Measurements from ENCODE around the gene TSPAN2.

Gene TSPAN2
- total RNA-seq = 4.7 to 9.1 (median 7.7) reads per million in 4 donors

DNA sequence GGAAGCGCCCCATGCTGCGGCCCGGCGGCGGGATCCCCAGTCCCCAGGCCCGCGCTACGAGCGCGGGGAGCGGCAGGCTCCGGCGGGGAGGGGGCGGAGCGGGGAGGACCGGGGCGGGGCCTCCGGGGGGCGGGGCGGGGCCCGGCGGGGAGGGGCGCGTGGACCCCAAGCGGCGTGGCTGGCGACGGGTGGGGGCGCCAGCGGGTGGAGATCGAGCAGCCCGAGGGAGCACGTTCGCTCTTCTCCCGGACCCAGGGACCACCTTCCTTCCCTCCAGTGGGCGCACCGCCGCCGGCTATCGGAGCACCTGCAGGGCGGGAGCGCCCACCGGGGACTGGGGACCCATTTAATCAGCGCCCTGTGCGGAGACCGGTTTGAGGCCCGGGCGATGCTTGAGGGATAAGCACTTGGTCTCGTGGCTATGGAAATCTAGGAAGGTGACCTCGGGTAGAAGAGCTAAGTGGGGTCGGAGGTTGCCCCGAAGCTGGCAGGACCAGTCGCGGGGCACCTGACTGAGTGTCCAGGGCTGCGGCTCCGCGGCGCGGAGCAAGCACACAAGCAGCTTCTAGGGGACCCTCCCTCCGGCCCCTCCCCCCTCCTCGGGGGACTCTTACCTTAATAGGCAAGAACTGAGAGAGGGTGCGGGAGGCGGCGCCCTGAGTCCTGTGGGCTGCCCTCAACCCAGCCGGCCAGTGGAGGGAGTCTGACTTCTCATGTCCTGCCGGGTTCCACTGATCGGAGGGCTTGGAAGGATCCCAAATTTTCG lies at the start of gene TSPAN2:
Gene TSPAN2 (minus strand): TSS at position 84 of the 766 bp plus-strand sequence. CDS start 71 bp downstream, at position 13.
- DNase-seq = peak; percentile 8 to 70 (median 52)

DNA sequence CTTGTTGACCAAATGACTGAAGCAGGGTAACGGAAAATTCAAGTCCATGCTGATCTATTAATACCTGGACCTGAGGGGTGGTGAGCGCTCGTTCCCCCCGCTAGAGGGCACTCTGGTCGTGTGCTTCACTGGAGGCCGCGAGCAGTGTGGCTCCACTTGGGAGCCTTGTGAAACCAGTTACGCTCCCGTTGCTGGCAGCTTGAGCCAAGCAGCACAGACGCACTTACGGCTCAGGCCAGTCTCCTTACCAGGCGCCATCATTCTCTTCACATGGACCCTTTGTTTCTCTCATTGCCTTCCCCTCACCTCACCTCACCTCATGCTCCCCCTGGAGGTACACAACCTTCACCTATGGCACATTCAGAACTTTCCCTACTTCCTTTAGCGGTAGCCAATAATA lies 49.7 kb upstream of the TSPAN2 start:
- peak; percentile 16 to 57 (median 32) for DNase-seq

DNA sequence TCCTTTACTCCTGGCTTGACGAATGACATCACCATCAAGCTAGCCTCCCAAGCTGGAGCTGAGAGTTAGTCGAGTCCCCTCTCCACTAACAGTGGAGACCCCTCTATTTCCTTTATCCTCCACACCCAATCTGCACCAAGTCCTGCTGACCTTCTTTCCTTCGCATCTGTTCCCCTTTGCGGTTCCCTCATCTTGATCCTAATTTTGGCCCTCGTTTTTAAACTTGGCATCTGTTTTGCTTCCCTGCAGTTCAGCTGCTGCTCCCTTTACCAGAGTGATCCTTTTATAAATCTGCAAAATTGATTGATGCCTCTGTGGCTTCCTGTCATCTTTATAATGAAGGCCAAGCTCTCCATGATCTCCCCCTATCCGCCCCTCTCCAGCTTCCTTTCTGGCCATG lies 49.0 kb upstream of the TSPAN2 start:
- DNase-seq = no peak

DNA sequence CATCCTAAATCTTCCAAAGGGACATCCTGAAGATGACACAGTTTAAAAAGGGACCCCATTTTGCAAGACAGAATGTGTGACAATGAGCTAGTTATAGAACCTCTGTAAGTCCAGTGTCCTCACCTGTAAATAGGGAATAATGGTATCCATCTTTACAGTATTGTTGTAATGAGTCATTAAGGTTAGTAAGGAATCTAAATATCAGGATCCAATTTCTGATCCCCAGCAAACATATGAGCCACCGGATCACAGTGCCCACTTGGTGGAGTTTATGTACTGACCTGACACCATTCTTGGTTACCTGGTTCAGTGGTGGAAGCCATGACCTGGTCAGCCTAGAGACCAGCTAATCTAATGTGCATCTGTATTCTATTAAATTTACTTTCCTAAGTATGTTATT lies 47.9 kb upstream of the TSPAN2 start:
- DNase-seq = no peak

DNA sequence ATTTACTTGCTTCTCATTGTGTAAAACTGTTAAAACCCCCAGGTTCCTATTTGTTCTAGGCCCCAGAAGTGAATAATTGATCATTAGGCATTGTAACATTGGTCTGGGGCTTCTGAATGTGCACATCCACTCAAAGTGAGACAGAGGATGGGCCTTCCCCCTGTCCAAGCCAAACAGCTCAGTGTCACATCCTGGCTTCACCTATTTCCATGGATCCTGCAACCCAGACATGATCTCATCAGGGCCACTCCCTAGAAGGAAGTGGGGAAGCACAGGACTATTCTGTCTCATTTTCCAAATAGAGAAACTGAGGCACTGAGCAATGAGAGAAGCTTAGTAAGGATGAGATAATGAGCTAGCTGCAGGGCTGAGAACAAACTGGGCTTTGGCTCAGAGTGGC lies 47.4 kb upstream of the TSPAN2 start:
- DNase-seq = no peak

DNA sequence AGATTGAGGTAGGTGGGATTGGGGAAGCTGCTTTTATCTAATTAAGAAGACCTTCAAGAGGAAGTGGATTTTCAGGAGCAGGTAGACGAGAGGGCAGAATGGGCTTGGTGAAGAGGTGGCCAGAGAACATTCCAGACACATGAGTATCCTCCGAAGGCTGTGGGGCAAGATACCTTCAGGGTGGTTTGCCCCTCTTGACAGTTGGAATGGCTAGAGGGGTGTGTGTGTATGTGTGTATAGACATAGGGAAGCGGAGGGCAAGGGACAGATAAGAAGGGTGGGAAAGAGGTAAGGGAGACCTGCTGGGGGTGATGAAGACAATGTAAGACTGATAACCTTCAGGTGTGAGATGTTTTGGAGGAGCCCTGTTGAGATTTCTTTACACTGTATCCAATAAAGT lies 46.8 kb upstream of the TSPAN2 start:
- DNase-seq = no peak

DNA sequence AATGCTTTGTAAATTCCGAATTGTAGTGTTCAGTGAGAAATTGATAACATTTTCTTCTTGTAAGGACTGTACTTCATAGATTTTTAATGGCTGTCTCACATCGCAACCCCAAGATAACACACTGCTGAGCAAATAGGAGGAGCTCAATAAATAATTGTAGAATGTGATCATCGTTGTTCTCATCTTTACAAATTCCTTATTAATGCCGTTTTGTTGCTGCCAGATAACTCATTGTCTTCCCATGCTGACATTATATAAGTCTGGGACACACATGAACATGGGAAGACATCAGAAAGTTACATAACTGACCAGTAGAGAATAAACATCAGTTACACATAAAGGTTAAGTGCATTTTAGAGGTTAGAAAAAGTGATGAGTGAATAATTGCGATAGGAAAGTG lies 46.4 kb upstream of the TSPAN2 start:
- no peak for DNase-seq

DNA sequence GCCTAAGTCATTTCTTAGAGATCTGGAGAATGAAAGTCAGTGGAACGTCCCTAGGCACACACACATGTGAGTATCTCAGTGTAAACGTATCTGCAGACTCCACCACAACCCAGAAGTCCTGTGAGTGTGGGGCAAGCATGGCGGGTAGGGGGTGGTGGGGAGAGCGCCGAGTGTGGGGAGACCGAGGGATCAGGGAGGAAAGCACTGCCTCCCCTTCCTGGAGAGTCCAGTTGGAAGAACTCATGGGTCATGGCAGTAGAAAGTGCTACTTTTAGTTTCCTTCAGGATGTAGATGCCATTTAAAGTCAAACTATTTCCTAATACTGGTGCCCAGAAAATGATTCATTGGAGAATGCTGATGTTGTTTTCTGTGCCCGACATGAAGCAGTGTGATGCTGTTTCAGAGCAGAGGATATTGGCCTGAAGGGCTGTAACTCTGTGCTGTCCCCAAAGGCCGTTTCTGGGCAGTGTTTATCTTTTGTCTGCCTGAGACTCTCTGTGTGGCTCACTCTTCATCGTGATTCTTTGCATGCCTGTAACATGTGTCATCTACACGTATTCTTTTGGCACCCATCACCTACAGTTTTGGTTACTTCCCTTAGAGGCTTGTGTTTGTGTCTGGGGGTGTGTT lies 45.7 kb upstream of the TSPAN2 start:
- no peak for DNase-seq

DNA sequence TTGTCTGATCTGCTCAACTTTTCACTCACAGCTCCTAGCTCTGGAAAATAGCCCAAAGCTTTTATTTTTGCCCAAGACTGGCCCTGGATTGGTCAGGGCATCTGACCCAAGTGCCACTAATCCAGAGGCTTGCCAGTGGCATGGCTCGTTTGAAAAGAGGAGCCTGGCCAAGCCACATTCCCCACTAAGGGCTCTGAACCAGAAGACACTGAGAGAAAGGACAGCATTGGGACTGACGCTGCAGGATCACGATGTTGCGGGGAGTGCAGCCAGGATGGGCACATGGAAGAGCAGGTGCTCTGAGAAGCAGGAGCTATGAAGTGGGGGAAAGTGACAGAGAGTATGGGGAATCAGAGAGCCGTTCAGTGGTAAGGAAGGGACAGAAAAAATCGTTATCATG lies 44.9 kb upstream of the TSPAN2 start:
- DNase-seq = no peak

DNA sequence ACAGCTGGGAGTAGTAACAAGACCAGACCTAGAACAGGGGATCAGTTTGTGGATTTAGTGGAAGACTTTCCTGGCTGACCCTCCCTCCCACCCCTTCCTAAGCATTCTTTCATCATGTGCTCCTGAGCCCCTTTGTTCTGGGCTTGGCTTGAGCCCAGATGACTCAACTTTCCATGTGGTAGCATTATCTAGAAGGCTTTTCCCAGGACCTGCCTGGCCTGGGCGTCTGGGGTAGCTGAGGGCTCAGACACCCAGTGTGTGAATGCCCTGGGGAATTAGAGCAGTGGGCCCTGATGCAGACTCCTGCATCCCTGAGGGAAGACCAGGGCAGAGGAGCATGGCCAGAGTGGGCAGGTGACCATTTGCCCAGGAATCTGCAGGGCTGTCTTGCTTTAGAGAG lies 44.1 kb upstream of the TSPAN2 start:
- DNase-seq = no peak

DNA sequence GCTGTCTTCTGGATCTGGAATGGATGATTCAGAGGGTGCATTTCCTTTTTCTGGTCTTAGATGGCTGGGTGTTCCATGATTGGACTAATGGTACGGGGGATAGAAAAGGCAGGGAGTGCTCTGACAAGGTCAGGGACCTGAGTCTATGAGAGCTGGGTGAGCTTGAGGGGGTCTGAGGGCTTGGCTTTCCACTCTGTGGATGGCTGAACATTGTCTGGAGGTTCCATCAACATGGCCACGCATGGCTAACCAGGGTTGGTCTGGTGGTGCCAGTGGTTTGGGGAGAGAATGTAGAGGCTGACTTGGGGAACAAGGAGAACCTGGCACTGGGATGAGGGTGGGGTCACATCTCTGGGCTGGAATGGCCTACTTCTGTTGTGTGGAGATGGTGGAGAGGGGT lies 41.5 kb upstream of the TSPAN2 start:
- no peak for DNase-seq

DNA sequence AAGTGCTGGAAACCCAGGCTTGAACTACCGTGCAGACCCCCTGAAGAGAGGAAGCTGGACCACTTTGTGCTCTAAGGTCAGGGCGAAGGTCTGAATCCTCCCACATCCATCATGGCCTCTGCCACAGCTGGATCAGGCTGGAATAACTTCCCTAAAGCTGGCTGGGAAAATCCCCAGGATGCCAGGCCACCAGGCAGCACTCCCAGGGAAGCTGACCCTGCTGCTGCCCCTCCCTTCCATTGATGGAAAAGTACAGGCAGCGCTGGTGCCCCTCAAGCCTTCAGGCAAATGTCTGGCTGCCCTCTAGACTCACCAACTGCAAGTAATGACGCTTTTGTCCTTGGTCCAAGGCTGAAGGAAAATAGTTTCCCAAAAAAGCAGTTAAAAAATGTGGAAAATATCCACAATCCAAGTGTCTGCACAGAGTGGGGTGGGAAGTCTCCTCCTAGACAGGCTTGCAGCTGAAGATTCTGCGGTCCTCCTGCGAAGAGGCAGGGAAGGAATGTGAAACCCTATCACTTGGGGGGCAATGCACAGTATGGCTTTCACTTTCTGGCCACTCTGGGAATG lies 39.9 kb upstream of the TSPAN2 start:
- DNase-seq = no peak

DNA sequence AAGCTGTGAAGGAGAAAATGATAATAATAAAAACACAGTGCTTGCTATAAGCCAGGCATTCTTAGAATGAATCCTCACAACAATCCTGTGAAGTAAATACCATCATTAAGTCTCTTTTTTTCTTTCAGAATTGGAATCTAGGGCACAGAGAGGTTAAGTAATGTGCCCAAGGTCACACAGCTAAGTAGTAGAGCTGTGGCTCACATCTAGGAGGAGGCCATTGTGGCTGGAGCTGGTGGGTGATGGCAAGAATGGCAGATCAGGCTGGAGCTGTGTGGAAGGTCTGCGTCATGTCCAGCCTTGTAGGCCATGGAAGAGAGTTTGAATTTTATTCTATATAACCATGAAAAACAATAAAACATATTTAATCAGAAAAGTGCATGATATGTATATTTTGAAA lies 38.2 kb upstream of the TSPAN2 start:
- DNase-seq = no peak

DNA sequence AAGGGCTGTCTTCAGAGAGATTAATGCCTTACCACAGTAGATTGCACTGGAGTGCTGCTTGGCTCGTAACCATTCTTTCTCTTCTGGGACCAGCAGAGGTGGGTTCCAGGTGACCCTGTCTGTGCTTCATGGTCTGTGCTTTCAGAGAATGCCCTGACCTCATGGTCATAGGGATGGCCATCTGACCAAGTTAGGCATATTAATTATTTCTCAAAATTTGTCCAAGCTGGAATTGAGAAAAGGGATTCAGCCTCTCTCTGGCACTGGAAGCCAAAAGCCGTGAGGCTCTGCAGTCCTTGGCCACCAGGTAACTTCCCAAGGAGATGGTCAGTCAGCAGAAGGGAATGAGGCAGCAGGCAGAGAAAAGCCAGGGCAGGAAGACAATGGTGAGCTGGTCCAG lies 37.2 kb upstream of the TSPAN2 start:
- no peak for DNase-seq

DNA sequence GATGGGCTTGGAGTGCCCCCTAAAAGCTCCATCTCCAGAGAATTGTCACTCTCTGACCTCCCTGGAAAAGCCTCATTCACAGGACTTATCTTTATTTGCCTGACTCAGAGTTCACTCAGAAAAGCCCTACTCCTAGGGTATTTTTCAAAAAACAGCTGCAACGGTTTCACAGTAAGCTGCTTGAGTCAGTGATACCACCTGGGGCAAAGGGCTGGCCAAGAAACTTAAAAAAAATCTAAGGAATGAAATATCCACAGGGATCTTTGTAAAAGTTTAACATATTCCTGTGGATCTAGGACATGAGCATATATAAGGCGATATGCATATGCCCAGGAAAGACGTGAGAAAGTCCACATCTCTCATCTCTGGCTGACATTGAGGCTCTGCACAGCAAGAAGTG lies 33.8 kb upstream of the TSPAN2 start:
- DNase-seq = no peak

DNA sequence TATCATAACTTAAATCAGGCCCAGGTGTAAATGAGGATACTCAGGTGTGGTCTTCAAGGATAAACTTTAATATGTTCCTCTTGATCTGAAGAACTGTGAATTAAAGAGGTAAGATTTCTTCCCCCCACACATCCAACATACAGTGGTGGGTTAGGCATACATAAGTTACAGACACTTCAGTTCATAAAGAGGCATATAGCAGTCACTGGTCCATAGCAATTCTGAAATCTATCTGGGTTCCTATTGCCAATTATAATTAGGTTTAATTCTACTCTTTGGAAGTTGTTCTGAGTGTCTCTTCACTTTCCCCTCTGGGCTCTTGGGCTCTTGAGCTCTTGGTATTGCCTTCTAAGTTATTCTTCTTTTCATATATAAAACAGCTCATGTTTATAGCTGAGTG lies 32.5 kb upstream of the TSPAN2 start:
- no peak for DNase-seq

DNA sequence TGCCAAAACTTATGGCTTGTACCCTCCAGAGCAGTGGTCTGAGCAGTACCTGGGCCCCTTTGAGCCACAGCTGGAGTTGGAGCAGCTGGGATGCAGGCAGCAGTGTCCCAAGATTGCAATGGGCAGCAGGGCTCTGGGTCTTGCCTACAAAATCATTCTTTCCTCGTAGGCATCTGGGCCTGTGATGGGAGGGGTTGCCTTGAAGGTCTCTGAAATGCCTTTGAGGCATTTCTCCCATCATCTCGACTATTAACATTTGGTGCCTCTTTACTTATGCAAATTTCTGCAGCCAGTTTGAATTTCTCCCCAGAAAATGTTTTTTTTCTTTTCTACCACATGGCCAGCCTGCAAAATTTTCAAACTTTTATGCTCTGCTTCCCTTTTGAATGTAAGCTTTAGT lies 31.0 kb upstream of the TSPAN2 start:
- no peak for DNase-seq

DNA sequence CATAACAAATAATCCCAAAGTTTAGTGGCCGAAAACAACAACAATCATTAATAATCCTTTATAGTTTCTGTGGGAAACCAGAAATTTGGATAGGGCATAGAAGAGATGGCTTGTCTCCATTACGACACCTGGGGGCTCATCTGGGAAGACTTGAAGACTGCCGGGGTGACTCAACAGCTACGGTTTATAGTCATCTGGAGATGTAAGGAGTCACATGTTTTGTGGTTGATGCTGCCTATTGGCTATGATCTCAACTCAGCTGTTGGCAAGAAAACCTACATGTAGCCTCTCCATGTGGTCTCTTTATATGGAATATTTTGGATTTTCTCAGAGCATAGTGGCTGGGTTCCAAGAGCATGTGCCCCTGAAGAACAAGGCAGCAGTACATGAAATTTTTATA lies 29.3 kb upstream of the TSPAN2 start:
- no peak for DNase-seq

DNA sequence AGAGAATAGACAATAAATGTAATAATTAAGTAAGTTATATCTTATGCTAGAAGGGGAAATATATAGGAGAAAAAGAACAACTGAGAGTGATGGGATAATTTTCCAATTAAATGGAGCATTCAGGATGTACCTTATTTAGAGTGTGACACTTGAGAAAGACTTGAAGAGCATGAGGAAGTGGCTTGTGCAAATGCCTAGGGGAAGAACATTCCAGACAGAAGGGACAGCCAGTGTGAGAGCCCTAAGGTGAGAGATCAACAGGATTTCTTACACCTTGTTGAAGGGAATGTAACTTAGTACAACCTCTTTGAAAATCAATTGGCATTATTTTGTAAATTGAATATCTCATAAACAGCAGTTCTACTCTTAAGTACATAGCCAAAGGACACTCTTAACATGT lies 28.8 kb upstream of the TSPAN2 start:
- DNase-seq = no peak

DNA sequence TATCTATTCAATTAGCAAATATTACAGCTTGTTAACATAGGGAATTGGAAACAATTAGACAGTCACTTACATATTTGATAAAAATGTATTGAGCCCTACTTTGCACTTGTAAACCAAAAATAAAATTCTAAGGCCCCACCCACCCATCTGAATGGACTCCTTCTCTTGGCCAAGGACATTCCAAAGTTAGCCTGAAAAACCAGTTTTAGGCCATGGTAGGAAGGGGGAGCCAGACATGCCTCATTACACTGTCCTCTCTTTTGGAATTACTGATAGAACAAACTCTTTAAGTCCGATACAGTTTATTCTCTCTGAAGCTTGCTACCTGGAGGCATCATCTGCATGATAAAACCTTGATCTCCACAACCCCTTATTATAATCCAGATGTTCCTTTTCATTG lies 28.0 kb upstream of the TSPAN2 start:
- no peak for DNase-seq

DNA sequence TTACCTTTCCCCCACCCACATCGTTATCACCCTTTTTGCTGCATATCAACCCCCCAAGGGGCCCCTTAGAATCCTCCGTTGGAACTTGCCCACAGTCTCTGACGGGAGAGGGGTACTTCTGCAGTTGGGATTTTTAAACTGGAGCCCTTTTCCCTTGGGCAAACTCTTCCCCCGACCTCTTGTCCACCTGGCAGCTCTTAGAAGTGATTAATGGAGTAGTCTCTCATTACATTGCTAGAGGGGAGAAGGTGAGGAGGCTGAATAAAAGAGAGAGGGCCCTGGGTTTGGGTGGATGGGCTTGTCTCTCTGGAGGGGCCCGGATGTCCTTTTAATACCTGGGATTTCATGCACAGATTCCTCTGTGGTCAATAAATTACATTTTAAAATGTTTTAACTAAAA lies 27.2 kb upstream of the TSPAN2 start:
- no peak for DNase-seq

DNA sequence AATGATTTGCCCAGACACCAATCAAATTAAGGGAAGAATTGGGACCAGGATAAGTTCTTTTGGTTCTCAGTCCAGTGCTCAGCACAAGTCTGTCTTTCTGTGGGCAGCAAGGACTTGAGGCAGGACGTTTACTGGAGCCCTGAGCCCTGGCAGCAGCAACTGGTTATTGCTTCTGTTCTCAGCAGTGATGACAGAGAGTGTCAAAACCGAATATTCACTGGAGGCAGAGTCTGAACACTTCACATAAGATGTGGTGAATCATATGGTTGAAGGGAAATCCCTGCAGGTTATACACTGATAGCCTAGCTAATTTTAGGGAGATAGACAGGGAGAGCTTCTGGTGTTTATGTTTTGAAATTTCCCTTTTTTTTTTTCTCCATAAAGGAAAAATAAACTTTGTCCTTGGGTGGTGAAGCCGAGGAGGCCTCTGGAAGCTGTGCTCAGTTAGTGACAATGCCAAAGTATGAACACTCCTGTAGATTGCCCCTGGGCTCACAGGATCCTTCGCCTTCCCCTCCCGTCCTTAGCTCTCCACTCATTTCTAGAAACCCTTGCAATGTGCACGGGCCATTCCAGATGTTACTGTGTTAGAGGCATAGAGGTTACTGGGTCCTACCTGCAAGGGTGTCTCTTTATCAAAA lies 26.3 kb upstream of the TSPAN2 start:
- no peak for DNase-seq

DNA sequence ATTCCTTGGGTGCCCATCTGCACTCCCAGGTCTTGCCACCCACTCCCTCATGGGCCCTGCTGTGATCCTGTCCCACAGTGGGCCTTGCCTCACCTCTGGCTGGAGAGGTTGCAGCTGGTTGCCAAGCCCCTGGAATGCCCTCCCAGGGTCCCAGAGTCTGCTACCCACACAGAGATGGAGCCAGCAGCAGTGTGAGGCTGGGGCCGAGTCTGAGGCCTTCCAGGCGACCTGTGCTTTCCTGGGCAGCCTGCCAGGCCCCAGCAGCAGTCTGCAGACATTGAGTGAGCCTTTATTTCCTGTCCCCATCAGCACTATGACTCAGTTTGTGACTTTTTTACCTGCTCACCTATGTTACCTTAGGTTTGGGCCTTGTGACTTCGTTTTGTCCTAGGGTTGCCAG lies 25.0 kb upstream of the TSPAN2 start:
- DNase-seq = no peak

DNA sequence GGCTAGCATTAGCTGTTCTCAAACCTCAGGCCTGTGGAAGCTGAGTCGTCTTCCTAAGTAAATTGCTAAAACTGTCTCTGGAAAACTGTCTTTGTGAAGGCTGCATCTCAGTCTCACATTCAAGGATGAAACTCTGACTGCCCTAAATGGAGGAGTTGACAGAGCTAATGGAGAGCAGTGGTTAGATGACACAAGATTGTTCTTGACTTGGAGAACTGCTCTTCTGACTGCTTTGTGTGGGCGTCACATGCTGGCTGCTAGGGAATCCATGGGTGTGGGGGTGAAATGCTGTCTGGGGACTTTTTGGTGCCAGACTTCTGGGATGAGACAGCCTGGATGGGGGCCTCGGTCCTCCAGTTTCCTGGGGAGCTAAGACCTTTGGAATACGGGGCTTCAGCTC lies 24.5 kb upstream of the TSPAN2 start:
- no peak for DNase-seq
